ENCODE measurements around the gene SDK1.

DNA sequence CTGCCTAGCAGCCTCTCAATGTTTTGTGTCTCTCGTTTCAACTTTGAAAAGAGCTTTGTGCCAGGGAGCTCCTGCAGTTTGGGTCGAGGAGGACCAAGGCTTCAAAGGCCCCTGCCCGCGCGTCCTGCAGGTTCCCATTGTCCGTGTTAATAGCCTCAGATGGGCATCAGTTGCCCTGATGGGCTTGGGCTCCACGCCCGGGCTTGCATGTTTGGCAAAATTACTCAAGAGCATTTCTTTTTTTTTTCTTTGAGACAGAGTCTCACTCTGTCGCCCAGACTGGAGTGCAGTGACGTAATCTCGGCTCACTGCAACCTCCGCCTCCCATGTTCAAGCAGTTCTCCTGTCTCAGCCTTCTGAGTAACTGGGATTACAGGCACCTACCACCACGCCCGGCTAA, 636.6 kb downstream of the SDK1 start:
- TF ChIP-seq, protein P1, sequence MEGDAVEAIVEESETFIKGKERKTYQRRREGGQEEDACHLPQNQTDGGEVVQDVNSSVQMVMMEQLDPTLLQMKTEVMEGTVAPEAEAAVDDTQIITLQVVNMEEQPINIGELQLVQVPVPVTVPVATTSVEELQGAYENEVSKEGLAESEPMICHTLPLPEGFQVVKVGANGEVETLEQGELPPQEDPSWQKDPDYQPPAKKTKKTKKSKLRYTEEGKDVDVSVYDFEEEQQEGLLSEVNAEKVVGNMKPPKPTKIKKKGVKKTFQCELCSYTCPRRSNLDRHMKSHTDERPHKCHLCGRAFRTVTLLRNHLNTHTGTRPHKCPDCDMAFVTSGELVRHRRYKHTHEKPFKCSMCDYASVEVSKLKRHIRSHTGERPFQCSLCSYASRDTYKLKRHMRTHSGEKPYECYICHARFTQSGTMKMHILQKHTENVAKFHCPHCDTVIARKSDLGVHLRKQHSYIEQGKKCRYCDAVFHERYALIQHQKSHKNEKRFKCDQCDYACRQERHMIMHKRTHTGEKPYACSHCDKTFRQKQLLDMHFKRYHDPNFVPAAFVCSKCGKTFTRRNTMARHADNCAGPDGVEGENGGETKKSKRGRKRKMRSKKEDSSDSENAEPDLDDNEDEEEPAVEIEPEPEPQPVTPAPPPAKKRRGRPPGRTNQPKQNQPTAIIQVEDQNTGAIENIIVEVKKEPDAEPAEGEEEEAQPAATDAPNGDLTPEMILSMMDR (IDR thresholded peaks at IDR 0.05), result no peak
- no peak for TF ChIP-seq POLR2A (IDR thresholded peaks at IDR 0.05)
- no peak for TF ChIP-seq EP300 (IDR thresholded peaks at IDR 0.05)
